H9 (cell line): Measurements from ENCODE around the gene GMPR2. TPM values are rescaled to one million over a fixed set of nuclear protein-coding genes. Genes with fewer than 3 reads are reported as not detected.
A peak's percentile ranks its signal among the peaks of the same experiment; 100 is the strongest.

Experiments used
- DNase-seq: peaks from one replicate; pipeline ENCODE4 v3.0.0-alpha.2; 2017
- H2AFZ ChIP-seq: one replicate; pipeline ENCODE4 v1.6.1; 2013; ENCODE audit warnings: mild to moderate bottlenecking, low read length, control low read depth, moderate library complexity
- H2AK5ac ChIP-seq: 2 replicates; pipeline ENCODE4 v1.6.1; 2013; ENCODE audit warnings: low read length, control low read depth, mixed read lengths; ENCODE audit not compliant: insufficient read length
- H2BK120ac ChIP-seq: one replicate; pipeline ENCODE4 v1.6.1; 2013; ENCODE audit warnings: low read depth, mild to moderate bottlenecking, low read length, control low read depth, inconsistent platforms; ENCODE audit not compliant: poor library complexity, severe bottlenecking
- H2BK12ac ChIP-seq: 2 replicates; pipeline ENCODE4 v1.6.1; 2013; ENCODE audit warnings: low read length, control low read depth, mixed read lengths, low read depth; ENCODE audit not compliant: insufficient read length
- H2BK15ac ChIP-seq: 2 replicates; pipeline ENCODE4 v1.6.1; 2013; ENCODE audit warnings: low read depth, low read length, control low read depth
- H2BK20ac ChIP-seq: one replicate; pipeline ENCODE4 v1.6.1; 2013; ENCODE audit warnings: low read depth, mild to moderate bottlenecking, low read length, control low read depth, inconsistent platforms; ENCODE audit not compliant: poor library complexity, severe bottlenecking
- H2BK5ac ChIP-seq: 2 replicates; pipeline ENCODE4 v1.6.1; 2013; ENCODE audit warnings: low read length, control low read depth, mixed read lengths; ENCODE audit not compliant: insufficient read length
- H3K14ac ChIP-seq: 2 replicates; pipeline ENCODE4 v1.6.1; 2013; ENCODE audit warnings: low read length, control low read depth; ENCODE audit not compliant: insufficient read depth
- H3K18ac ChIP-seq: 2 replicates; pipeline ENCODE4 v1.6.1; 2013; ENCODE audit warnings: low read depth, mild to moderate bottlenecking, mixed read lengths, low read length, control low read depth; ENCODE audit not compliant: insufficient read length
- H3K23ac ChIP-seq: 2 replicates; pipeline ENCODE4 v1.6.1; 2013; ENCODE audit warnings: low read length, control low read depth, mixed read lengths, low read depth; ENCODE audit not compliant: insufficient read length
- H3K23me2 ChIP-seq: 2 replicates; pipeline ENCODE4 v1.6.1; 2013; ENCODE audit warnings: low read depth, mild to moderate bottlenecking, mixed read lengths, low read length, control low read depth; ENCODE audit not compliant: insufficient read length, poor library complexity, severe bottlenecking
- H3K27ac ChIP-seq: 2 replicates; pipeline ENCODE4 v1.5.1; 2013; ENCODE audit warnings: low read length, control low read depth, mixed read lengths, low read depth; ENCODE audit not compliant: insufficient read length
- H3K27me3 ChIP-seq: 2 replicates; pipeline ENCODE4 v1.6.1; 2013; ENCODE audit warnings: low read length, control low read depth, inconsistent platforms; ENCODE audit not compliant: insufficient read depth
- H3K4ac ChIP-seq: 2 replicates; pipeline ENCODE4 v1.6.1; 2013; ENCODE audit warnings: low read depth, mild to moderate bottlenecking, control low read depth, inconsistent platforms, low read length, moderate library complexity
- H3K4me1 ChIP-seq: 2 replicates; pipeline ENCODE4 v1.6.1; 2013; ENCODE audit warnings: low read length, control low read depth, inconsistent platforms; ENCODE audit not compliant: insufficient read depth
- H3K4me2 ChIP-seq: 2 replicates; pipeline ENCODE4 v1.6.1; 2013; ENCODE audit warnings: low read length, control low read depth, mixed read lengths; ENCODE audit not compliant: insufficient read length, insufficient read depth
- H3K56ac ChIP-seq: 2 replicates; pipeline ENCODE4 v1.6.1; 2013; ENCODE audit warnings: low read depth, mild to moderate bottlenecking, mixed read lengths, low read length, control low read depth; ENCODE audit not compliant: insufficient read length
- H3K79me1 ChIP-seq: 2 replicates; pipeline ENCODE4 v1.6.1; 2013; ENCODE audit warnings: low read depth, mild to moderate bottlenecking, moderate library complexity, low read length, control low read depth, inconsistent platforms; ENCODE audit not compliant: insufficient read depth, poor library complexity, severe bottlenecking
- H3K79me2 ChIP-seq: 2 replicates; pipeline ENCODE4 v1.6.1; 2013; ENCODE audit warnings: low read length, control low read depth, inconsistent platforms; ENCODE audit not compliant: insufficient read depth
- H3K9ac ChIP-seq: 2 replicates; pipeline ENCODE4 v1.6.1; 2013; ENCODE audit warnings: low read length, control low read depth, mixed read lengths; ENCODE audit not compliant: insufficient read length; ENCODE audit errors: extremely low read depth
- H3K9me3 ChIP-seq: one replicate; pipeline ENCODE4 v1.6.1; 2013; ENCODE audit warnings: low read depth, low read length, inconsistent platforms; ENCODE audit not compliant: control insufficient read depth
- H3T11ph ChIP-seq: one replicate; pipeline ENCODE4 v1.6.1; 2013; ENCODE audit warnings: mild to moderate bottlenecking, low read length, control low read depth, inconsistent platforms
- H4K20me1 ChIP-seq: one replicate; pipeline ENCODE4 v1.6.1; 2013; ENCODE audit not compliant: control insufficient read depth, insufficient read length, insufficient read depth
- H4K5ac ChIP-seq: 2 replicates; pipeline ENCODE4 v1.6.1; 2013; ENCODE audit warnings: low read depth, mild to moderate bottlenecking, mixed read lengths, low read length, control low read depth; ENCODE audit not compliant: insufficient read length
- H4K8ac ChIP-seq: replicated peaks from 2 replicates; pipeline ENCODE4 v1.6.1; 2013; ENCODE audit warnings: low read length, control low read depth, mixed read lengths, low read depth; ENCODE audit not compliant: insufficient read length
- H4K91ac ChIP-seq: 2 replicates; pipeline ENCODE4 v1.6.1; 2013; ENCODE audit warnings: low read depth, mild to moderate bottlenecking, moderate library complexity, mixed read lengths, low read length, control low read depth; ENCODE audit not compliant: insufficient read length
- H3K27ac Mint-ChIP-seq, 3 experiments: 2 replicates in 2 of 3; 3 replicates in 1 of 3; pipeline ENCODE4 v1.8.0; 2020 to 2021; ENCODE audit warnings: mixed read lengths in 3 of 3, mild to moderate bottlenecking in 1 of 3, moderate library complexity in 1 of 3
- H3K27me3 Mint-ChIP-seq: 2 replicates; pipeline ENCODE4 v1.8.0; 2021; ENCODE audit warnings: low read depth, mild to moderate bottlenecking, moderate library complexity, mixed read lengths
- H3K36me3 Mint-ChIP-seq, 3 experiments: 2 replicates in 2 of 3; 3 replicates in 1 of 3; pipeline ENCODE4 v1.8.0; 2020 to 2021; ENCODE audit warnings: low read depth in 3 of 3, mixed read lengths in 3 of 3; ENCODE audit not compliant: insufficient read depth in 1 of 3
- H3K4me1 Mint-ChIP-seq, 2 experiments: 2 replicates each; pipeline ENCODE4 v1.8.0; 2020; ENCODE audit warnings: mixed read lengths in 2 of 2
- H3K4me3 Mint-ChIP-seq, 2 experiments: 2 replicates in 1 of 2; 3 replicates in 1 of 2; pipeline ENCODE4 v1.8.0; 2020 to 2021; ENCODE audit warnings: mild to moderate bottlenecking in 2 of 2, mixed read lengths in 2 of 2, moderate library complexity in 1 of 2
- H3K9me3 Mint-ChIP-seq, 2 experiments: 2 replicates in 1 of 2; 3 replicates in 1 of 2; pipeline ENCODE4 v1.8.0; 2020; ENCODE audit warnings: mild to moderate bottlenecking in 2 of 2, mixed read lengths in 2 of 2, moderate library complexity in 1 of 2
- WGBS: extraction: QIAGEN DNeasy Blood & Tissue Kit; methylation state at CpG from one replicate; pipeline ENCODE4 v1.1.7; 2013; ENCODE audit warnings: missing lambda C conversion rate, low lambda C conversion rate, mixed read lengths; ENCODE audit not compliant: insufficient read length; ENCODE audit errors: extremely low coverage; 5-methylcytosine and 5-hydroxymethylcytosine counted together
- total RNA-seq: library from RNA; stranded (reverse); gene quantifications from 2 replicates; pipeline ENCODE4 v1.2.1, GENCODE V29; 2021
- TF ChIP-seq, protein P1 (sequence below): fragments of 200-600 bp; sonication (generic); conservative IDR thresholded peaks from 3 replicates; pipeline ENCODE4 v1.8.0; 2021; ENCODE audit warnings: antibody characterized with exemption, mild to moderate bottlenecking

GMPR2 gene
- total RNA-seq, 1 experiment from 2014 or later = 84.7 TPM

DNA sequence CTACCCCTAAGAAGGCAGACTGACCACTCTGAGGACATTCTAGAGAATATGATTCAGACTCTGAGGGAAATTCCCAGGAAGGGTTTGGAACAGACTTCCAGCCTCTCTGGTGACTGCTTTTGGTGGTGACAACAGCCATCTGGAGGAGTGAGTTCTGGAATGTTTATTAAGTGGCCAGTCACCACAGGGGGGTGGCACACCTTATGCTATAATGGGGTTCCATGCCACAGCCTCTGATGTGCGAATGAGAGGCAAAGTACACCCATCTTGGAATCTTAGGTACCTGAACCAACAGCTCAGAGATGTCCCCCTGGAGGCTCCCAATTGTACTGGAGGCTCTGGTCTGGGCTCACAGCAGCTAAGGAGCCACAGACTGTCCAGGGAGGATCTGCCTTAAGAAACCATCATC is 19.2 kb downstream of the GMPR2 start:
- Histone ChIP-seq H3K27ac (no peak overlapping the region), H3K18ac (no peak overlapping the region), H3K23ac (no peak overlapping the region), H2BK120ac (no peak overlapping the region), H3K79me2 (no peaks in the 10 kb centered on the region), H3K23me2 (no peaks in the 10 kb centered on the region), H3K4me1 (no peaks in the 10 kb centered on the region), H3T11ph (no peak overlapping the region), H2BK15ac (no peak overlapping the region), H2BK20ac (no peak overlapping the region), H3K4me2 (no peak overlapping the region), H3K9me3 (no peaks in the 10 kb centered on the region), H3K9ac (no peak overlapping the region), H3K14ac (no peak overlapping the region), H2AK5ac (no peak overlapping the region), H3K56ac (no peak overlapping the region), H4K5ac (no peak overlapping the region), H2BK5ac (no peak overlapping the region), H4K20me1 (no peaks in the 10 kb centered on the region), H3K4ac (no peak overlapping the region), H3K27me3 (no peaks in the 10 kb centered on the region), H2AFZ (no peak overlapping the region), H4K91ac (no peak overlapping the region), H3K79me1 (no peaks in the 10 kb centered on the region), H4K8ac (no peak overlapping the region), H2BK12ac (no peak overlapping the region)
- H3K36me3 Mint-ChIP-seq = no peaks in the 10 kb centered on the region
- no peaks in the 10 kb centered on the region for H3K4me1 Mint-ChIP-seq
- WGBS = no CpG with 5 or more reads among the region's 1 CpG
- no peak for DNase-seq
- TF ChIP-seq, protein P1, sequence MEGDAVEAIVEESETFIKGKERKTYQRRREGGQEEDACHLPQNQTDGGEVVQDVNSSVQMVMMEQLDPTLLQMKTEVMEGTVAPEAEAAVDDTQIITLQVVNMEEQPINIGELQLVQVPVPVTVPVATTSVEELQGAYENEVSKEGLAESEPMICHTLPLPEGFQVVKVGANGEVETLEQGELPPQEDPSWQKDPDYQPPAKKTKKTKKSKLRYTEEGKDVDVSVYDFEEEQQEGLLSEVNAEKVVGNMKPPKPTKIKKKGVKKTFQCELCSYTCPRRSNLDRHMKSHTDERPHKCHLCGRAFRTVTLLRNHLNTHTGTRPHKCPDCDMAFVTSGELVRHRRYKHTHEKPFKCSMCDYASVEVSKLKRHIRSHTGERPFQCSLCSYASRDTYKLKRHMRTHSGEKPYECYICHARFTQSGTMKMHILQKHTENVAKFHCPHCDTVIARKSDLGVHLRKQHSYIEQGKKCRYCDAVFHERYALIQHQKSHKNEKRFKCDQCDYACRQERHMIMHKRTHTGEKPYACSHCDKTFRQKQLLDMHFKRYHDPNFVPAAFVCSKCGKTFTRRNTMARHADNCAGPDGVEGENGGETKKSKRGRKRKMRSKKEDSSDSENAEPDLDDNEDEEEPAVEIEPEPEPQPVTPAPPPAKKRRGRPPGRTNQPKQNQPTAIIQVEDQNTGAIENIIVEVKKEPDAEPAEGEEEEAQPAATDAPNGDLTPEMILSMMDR = 0 out of 3 replicates have a peak, but pooled peaks have one; percentile 24
- H3K4me3 Mint-ChIP-seq = no peak overlapping the region
- peaks cover under 1% of the 10 kb centered on the region; the same call in 1 of the 2 replicates for H3K27me3 Mint-ChIP-seq
- no peaks in the 10 kb centered on the region for H3K9me3 Mint-ChIP-seq
- no peak overlapping the region; a peak in 1 of 7 replicates for H3K27ac Mint-ChIP-seq
